Measurements from ENCODE around the gene FARS2. TPM values are rescaled to one million over a fixed set of nuclear protein-coding genes. Genes with fewer than 3 reads are reported as not detected.

FARS2 gene
- total RNA-seq, 1 donor from 2014 or later = 7.3 TPM

DNA sequence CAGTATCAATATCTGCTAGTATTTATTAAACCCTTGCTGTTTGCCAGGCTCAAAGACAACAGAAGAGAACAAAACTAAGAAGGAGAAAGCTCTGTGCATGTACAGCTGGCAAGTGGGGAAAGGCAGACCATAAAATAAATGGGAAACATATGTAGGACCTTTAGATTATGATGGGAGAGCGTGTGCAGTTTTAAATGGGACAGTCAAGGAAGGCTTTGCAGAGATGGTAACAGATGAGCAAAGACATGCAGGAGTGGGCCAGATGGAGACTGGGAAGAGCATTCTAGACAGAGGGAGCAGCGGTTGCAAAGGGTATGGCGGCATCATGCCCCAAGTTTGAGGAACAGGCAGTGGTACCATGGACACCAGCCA lies 485.4 kb downstream of the FARS2 start:
- no peak for DNase-seq (ENCODE audit: low read depth)

DNA sequence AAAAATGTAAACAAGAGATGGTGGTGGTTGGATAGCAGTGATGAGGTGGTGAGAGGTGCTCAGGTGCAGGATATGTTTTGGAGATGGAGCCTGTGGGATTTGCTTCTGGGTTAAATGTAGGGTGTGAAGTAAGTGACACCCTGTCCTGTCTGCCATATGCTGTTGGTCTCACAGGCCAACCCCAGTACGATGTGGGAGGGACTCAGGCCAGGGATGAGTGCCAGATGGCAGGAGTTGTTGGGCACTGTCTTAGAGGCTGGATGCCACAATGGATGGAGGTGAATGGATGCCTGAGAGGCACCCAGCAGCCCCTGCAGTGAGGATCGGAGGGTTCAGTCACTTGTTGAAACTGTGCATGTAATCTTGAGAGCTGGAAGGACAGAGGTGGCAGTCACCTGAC lies 486.1 kb downstream of the FARS2 start:
- no peak for DNase-seq (ENCODE audit: low read depth)

DNA sequence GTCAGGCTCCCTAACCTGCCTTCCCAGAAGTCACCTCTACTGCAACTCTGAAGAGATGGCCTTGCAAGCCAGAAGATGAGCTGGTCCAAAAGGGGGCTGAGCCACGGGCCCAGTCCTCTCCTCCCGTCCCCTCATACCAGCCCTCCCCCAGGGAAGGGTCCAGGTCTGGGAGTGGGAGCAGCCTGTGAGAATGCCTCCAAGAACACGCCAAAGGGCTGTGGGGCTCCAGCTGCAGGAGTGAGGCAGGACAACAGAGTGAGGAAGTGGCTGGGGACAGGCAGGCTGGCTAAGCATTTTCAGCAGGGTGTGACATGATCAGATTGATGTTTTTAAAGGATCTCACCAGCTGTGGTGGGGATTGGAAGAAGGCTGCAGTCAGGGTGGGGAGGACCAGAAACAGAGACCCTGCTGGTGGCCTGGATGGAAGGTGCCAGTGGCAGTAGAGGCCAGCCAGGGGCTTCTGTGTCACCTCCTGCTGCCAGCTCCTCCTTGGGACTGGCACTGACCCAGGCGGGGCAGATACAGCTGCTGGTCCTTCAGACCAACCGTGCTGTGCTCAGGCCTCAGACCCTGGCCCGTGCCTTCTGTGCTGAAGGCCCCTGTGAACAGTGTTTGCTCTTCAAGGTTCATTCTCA lies 487.8 kb downstream of the FARS2 start:
- DNase-seq (ENCODE audit: low read depth) = no peak

DNA sequence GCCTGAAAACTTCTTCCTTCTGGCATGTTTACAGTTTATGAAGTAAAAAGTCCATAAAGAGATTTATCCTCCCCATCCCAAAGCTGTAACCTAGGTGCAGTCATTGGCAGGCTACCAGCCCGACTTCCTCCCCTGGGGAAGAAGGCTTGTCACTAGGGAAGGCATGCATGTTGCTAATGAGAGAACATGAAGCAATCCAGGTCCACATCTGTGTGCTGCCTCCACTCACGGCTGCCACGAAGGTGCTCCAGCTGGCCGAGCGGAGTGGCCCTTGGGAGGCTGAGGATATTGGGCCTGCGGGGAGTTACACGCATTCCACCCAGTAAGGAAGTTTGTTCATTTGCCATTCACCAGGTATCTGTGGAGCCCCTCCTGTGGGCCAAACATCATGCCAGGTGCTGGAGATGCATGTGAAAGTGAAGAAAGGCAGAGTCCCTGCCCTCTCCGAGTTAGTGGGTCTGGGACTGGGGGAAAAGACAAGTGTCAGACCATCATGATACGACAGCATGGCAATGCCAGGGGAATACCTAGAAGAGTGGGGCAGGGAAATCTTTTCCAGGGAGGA lies 488.4 kb downstream of the FARS2 start:
- no peak for DNase-seq (ENCODE audit: low read depth)

DNA sequence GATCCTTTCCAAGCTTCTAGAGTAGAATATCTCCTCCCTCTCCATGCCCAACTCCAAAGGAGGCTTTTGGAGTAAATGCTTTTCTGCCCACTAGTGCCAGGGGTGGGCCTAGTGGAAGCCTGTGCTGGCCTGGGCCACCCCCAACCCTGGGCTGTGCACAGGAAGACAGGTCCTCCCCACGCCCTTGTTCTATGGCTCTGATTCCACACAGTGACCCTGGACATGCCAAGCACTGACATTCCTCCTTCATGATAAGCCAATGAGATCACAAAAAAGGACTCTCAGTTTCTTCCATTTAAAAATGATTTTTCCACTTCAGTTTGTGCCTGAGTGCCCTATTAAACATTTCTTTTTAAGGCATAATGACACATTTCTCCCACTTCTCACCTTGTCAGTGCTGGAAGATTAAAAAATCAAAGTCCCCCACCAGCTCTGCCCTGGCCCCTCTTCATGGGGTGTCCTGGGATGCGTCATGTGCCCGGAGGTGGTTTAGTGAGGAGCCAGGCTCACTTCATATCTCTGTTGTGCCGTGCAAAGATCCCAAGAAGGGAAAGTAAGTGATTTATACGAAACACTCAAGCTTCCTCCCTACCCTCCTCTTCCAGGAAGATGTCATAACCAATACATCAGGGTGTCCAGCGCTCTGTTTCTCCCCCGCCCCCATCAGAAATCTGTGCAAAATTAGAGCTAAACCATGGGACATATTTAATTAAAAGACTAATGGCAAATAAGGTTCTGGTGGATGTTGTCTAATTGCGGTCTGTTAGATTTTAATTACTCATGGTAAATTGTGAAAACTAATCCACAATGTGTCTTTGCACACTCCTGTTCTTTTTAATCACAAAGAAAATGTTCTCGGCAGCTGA lies 490.4 kb downstream of the FARS2 start:
- DNase-seq (ENCODE audit: low read depth) = peak; percentile 40

DNA sequence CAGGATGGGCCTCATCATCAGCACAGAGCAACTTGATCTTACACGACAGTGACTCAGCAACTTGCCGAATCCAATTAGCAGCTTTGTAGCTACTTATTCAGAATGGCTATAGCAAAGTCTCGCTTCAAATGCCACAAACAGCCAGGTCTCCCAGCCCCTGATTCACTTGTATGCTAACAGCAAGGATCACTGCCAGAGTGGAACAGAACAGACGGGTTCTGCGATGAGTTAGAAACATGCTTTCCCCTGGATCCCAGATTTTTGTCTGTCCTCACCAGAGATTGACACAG lies 491.0 kb downstream of the FARS2 start:
- DNase-seq (ENCODE audit: low read depth) = peak; percentile 91

DNA sequence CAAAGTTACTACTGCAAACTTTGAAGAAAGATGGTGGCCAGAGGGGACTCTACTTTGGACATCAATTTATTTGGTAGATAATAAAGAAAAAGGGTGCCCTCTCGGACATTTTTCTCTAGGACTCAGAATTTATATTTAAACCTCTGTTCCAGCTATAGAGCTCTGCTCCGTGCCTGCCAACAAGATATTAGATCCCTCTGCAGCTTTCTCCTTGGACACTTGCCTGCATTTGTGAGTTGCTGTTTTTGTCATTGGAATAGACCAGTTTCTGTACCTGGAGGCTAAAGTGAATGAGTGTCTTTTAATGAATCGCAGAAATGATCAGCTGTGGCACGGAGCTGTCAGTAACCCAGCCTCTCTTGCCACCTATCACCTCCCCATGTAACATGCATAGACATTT lies 491.9 kb downstream of the FARS2 start:
- no peak for DNase-seq (ENCODE audit: low read depth)

DNA sequence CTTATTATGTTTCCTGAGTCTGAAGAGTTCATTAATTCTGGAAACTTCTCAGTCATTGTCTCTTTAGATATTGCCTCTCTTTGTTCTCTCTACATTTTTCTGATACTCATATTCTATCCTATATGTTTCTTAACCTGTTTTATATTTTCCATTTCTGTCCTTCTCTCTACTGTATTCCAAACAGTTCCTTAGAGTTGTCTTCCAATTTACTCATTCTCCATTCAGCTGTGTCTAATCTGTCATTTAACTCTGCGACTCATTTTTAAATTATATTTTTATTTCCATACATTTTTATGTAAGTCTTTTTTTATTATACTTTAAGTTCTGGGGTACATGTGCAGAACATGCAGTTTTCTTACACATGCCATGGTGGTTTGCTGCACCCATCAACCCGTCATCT lies 493.6 kb downstream of the FARS2 start:
- no peak for DNase-seq (ENCODE audit: low read depth)

DNA sequence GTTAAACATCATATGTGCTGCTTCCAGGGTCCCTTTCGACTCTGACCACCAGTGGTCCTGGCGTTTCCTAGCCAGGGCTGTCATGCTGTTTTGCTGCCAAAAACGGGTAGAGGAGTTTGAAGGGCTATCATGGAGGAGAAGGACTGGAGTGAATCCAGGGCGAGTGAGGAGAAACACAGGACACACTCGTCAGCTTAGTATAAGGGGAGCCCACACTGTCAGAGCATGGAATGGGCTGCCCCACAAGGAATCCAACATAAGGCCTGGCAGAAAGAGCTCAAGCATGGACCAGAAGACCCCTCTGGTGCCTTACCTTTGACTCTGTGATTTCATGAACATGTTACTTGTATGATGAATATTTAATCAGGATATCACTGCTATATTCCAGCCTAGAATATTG lies 498.3 kb downstream of the FARS2 start:
- no peak for DNase-seq (ENCODE audit: low read depth)

DNA sequence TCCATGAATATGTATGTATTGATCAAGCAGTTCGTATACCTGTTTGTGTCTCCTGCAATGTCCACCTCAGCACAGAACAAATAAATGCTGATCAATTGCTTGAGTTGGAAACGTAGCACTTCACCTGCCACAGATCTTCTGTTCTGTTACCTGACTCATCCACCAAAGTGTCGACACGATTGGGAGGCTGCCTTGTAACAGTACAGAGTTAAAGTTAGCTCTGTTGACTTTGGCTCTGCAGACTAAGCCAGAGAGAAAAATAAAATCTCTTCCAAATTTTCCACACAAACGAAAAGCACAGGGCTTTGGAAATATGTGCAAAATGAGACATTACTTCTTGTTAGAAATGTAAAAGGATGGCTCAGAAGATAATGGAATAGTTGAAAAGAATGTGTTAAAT lies 500.1 kb downstream of the FARS2 start:
- no peak for DNase-seq (ENCODE audit: low read depth)

DNA sequence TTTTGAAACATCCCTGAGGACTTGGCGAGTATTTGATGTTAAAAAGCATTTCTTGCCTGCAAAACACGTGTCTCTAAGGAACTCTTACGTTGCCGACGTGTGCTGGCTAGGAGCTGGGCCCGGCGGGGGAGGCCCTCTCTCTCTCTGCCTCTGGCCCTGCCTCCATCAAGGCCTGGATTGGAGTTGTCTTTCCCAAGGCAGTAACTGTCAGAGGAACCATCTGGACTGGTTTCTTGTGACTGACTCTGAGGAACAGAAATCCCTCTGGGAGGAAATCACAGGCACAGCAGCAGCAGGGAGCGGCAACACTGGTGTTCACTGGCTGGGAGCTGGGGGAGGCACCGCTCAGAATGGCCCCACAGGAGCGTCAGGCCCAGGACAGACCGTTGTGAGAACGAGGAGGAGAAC lies 501.3 kb downstream of the FARS2 start:
- no peak for DNase-seq (ENCODE audit: low read depth)

DNA sequence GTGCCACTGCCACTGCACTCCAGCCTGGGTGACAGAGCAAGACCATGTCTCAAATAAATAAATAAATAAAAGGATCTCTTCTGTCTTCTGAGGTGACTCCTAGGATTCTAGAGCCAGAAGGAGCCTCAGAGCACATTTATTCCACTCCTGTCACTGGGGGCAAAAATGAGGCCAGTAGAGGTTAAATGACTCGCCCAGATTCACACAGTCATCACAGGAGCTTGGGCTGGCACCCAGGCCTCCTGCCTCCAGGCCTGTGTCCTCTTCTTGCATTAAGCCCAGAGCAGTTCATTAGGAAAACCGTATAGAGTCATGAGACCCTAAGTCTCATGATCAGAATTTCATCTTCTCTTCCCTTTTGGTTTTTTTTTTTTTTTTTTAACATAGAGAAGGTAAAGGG lies 502.1 kb downstream of the FARS2 start:
- peak; percentile 27 for DNase-seq (ENCODE audit: low read depth)

DNA sequence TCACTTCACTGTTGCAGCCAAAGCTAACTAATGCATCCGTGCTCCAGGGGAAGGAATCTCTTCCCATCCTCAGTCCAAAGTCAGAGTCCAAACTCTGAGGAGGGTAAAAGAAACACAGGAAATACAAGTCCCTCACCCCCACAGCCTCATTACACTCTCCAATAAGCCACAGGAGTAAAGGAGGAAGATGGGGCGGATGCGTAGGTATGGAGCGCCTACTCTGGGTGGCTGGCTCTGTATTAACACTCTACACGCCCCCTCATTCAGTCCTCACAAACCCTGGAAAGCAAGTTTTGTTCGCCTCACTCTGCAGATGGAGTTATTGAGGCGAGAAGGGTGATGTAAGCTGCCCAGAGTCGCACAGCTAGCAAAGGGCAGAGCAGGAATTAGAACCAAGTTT lies 502.6 kb downstream of the FARS2 start:
- no peak for DNase-seq (ENCODE audit: low read depth)

DNA sequence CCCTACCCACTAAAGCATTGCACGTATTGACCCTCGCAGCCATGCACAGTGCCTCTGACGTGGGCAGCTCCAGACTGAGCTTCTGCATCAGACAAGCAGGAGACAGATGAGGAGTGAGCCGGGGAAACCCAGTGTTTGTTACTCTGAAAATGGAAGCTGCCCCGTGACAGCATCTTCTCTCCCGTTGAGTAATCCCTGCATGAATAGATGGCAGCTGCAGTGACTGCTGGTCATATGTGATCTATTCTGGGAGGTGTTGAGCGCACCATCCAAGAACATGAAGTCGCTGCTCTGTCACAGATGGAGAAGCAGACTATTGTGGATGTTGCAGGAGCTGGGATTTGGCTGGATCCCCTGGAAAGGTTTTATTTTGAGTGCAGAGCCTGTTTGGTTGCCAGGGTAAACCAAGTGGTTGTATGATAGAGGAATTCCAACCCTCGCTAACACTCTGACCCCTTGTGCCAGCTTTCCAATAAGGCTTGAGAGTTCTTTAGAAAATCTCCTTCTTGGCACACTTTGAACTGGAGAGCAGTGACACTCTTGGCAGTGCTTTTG lies 503.2 kb downstream of the FARS2 start:
- peak; percentile 97 for DNase-seq (ENCODE audit: low read depth)

DNA sequence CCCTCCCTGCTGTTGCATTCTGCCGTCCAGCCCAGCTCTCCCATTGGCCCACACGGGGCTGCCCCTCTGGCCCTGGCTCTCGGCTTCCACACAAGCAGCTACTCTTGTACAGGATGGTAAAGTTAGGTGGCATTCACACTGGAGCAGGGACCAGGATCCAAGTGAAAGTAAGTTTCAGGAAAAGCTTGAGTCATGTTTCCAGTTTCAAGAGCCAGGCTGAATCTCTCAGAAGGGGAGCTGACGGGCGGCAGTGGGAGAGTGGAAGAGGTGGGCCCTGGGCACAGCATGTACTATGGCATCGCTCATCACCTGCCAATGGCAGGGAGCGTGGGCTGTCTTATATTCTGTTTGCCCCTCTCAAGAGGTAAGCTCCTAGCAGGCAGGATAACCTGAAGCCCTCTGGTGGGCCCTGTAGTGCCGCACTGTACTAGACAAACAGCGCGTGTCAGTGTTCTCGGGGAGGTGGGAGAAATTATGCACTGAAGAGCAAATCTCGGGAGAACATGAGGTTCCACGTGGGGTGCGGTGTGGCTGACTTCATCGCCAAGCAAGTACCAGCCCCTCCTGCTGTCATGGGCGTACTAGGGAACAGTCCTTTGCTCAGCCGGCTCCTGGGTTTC lies 503.9 kb downstream of the FARS2 start:
- no peak for DNase-seq (ENCODE audit: low read depth)

DNA sequence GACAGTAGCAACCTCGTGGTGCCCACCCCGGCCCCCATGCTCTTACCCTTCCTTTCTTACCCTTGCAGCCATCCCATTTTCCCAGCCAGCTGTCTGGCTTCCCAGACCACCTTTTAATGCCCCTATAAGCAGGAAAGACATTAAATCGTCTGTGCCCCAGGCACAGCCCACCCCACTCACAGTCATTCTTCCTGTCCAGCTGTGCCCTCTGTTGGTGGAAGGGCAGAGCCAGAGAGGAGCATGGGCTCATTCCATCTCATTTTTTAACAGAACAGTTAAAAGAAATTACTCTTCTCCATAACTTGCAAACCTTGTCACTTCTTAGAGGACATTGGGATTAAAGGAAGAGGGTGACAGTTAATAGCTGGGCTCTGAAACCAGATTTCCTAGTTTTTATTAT lies 504.9 kb downstream of the FARS2 start:
- DNase-seq (ENCODE audit: low read depth) = no peak

DNA sequence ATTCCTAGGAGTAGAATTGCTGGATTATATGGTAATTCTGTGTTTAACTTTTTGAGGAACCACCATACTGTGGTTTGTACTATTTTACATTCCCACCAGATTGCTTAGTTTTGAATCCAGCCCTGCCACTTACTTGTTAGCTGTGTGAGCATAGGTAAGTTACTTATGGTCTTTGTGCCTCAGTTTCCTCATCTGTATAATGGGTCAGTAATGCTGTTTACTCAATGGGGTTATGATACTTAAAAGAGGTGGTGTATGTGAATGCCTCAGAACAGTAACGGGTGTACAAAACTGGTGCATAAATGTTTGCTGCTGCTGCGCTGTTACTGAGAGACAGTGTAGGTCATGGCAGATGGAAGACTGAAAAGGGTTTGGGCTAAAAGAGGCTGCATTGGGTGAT lies 506.2 kb downstream of the FARS2 start:
- DNase-seq (ENCODE audit: low read depth) = no peak

DNA sequence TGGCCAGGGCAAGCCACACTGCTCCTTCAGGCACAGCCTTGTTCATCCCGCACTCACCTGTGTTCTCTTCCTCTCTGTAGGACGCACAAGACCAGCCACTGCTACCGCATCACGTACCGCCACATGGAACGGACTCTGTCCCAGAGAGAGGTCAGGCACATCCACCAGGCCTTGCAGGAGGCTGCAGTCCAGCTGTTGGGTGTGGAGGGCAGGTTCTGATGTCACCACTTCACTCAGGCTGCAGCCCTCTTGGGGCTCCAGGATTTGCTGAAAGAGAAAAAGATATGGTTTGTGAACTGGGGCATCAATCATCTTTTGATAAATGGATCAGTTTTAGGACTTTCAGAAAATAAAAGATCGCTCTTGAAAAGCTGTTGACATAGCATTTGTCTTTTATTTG lies 509.9 kb downstream of the FARS2 start:
- no peak for DNase-seq (ENCODE audit: low read depth)

DNA sequence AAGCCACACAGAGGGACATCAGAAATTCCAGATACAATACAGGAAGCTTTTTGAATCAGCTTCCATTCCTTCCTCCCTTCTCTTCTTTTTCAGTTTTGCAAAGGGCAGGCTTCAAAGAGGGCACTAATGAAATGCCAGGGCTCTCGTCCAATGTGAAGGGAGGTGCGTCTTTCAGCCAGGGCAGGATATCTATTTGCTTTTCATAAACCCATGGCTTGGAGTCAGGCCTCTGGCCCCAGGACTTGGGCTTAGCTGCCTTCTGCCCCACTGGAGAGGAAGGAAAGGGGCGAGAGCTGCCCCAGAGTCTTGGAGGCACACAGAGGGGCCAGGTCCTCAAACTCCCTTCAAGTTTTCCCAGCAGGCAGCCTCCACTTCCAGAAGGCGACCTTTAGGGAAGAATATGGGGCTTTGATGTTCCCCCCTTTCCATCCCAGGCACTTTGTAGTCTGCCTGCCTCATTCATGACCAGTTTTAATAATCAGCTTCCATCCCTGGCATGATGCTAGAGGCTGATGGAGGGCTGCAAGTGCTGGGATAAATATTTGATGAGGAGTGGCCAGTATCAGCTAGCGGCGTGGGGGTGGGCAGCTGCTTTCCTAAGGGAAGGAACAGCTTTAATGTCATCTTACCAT lies 510.6 kb downstream of the FARS2 start:
- DNase-seq (ENCODE audit: low read depth) = no peak

DNA sequence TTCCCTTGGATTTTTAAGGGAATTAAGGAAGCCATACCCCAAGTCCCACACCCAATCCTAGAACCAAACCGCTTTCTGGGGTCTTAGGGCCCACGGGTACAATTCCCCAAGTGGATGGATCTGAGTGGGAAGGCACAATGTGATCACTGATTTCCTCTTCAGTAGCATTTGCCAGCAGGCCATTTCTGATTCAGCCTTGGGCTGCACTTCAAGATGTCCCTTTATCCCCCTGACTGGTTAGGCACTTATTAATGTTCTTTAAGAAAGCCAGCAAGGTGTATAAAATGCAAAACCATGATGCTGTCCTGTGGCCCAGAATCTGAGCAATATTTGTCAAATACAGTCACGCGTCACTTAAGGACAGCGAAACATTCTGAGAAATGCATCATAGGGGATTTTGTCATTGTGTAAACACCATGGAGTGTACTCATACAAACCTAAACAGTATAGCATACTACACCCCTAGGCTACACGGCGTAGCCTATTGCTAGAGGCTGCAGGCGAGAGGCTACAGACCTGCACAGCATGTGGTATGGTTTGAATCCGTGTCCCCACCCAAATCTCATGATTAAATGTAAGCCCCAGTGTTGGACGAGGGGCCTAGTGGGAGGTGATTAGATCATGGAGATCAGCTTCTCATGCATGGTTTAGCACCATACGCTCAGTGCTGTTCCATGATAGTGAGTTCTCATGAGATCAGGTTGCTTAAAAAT lies 511.3 kb downstream of the FARS2 start:
- no peak for DNase-seq (ENCODE audit: low read depth)

DNA sequence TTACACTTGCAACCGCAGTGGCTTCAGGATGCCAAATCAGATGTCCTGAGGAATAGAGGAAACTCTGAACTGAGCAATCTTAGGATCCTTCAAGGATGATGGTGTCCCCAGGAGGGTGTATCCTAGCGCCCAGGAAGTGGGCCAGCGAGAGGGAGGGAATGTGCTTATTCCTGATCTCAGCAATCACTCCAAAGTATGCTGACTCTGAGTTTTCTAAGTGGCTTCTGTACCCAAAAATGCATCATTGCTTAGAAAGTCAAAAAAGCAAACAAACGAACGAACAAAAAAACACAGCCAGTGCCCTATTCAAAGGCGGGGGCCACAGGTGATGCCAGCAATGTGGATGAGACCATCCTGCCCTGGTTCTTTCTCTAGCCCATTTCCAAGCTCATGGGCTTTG lies 514.8 kb downstream of the FARS2 start:
- DNase-seq (ENCODE audit: low read depth) = no peak

Measured in myocyte (in vitro differentiated cells).